Common myeloid progenitor, CD34-positive (primary cell): ENCODE results near the gene FAM240A. TPM values are rescaled to one million over a fixed set of nuclear protein-coding genes. Genes with fewer than 3 reads are reported as not detected.

Source experiments
- CTCF ChIA-PET: fragments of 350-600 bp; sonication (Branson Sonifier 250); formaldehyde crosslinking; loops from one replicate; lab custom pipeline; 2021; ENCODE audit warnings: antibody characterized with exemption; lab: Charles Lee
- POLR2A ChIA-PET: fragments of 350-600 bp; sonication (Branson Sonifier 250); formaldehyde crosslinking; loops from one replicate; lab custom pipeline; 2021; ENCODE audit warnings: antibody characterized with exemption; lab: Charles Lee
- DNase-seq, 3 donors: peaks; one replicate each; pipeline versions ENCODE4 v3.0.0 to v3.0.0-alpha.2; 2013
- H3K27ac ChIP-seq, 2 experiments: 1 replicate in 1 of 2; 2 replicates in 1 of 2; pipeline ENCODE4 v1.7.0; 2013; ENCODE audit warnings: inconsistent platforms in 2 of 2, low read length in 2 of 2, mild to moderate bottlenecking in 2 of 2, low read depth in 1 of 2, moderate library complexity in 1 of 2; ENCODE audit not compliant: severe bottlenecking in 2 of 2, insufficient read depth in 1 of 2, poor library complexity in 1 of 2
- H3K27me3 ChIP-seq, 5 experiments: replicated peaks in 2 of 5; 1 replicate in 3 of 5; 2 replicates in 2 of 5; pipeline versions ENCODE4 v1.6.1 to v1.7.0; 2013; ENCODE audit warnings: low read length in 4 of 5, mild to moderate bottlenecking in 2 of 5, moderate library complexity in 2 of 5, inconsistent platforms in 1 of 5; ENCODE audit not compliant: insufficient read depth in 5 of 5, control insufficient read depth in 4 of 5
- H3K36me3 ChIP-seq, 4 experiments: 1 replicate in 2 of 4; 2 replicates in 2 of 4; pipeline versions ENCODE4 v1.6.1 to v1.7.0; 2013; ENCODE audit warnings: low read length in 3 of 4, control low read depth in 1 of 4, mild to moderate bottlenecking in 1 of 4; ENCODE audit not compliant: control insufficient read depth in 4 of 4, insufficient read depth in 4 of 4
- H3K4me1 ChIP-seq, 4 experiments: 1 replicate in 3 of 4; 2 replicates in 1 of 4; pipeline versions ENCODE4 v1.6.1 to v1.7.1; 2013; ENCODE audit warnings: low read length in 3 of 4, mild to moderate bottlenecking in 3 of 4, control low read depth in 1 of 4, inconsistent platforms in 1 of 4, moderate library complexity in 1 of 4; ENCODE audit not compliant: control insufficient read depth in 4 of 4, insufficient read depth in 4 of 4; ENCODE audit errors: control extremely low read depth in 1 of 4
- H3K4me3 ChIP-seq, 7 experiments: 1 replicate in 4 of 7; 2 replicates in 3 of 7; pipeline versions ENCODE4 v1.5.1 to v1.7.0; 2013; ENCODE audit warnings: mild to moderate bottlenecking in 7 of 7, low read length in 6 of 7, moderate library complexity in 6 of 7, inconsistent platforms in 2 of 7, low read depth in 2 of 7, control low read depth in 1 of 7; ENCODE audit not compliant: insufficient read depth in 4 of 7, control insufficient read depth in 1 of 7; ENCODE audit errors: extremely low read depth in 1 of 7
- H3K9me3 ChIP-seq, 5 experiments: 1 replicate in 4 of 5; 2 replicates in 1 of 5; pipeline versions ENCODE4 v1.6.1 to v1.7.1; 2013; ENCODE audit warnings: low read length in 4 of 5, mild to moderate bottlenecking in 2 of 5, inconsistent platforms in 1 of 5, low read depth in 1 of 5, moderate library complexity in 1 of 5; ENCODE audit not compliant: control insufficient read depth in 4 of 5, insufficient read depth in 2 of 5; ENCODE audit errors: control extremely low read depth in 1 of 5
- WGBS: methylation state at CpG from one replicate; pipeline ENCODE4 v1.1.5; 2013; ENCODE audit not compliant: insufficient coverage; 5-methylcytosine and 5-hydroxymethylcytosine counted together
- polyA plus RNA-seq: library from polyadenylated mRNA; unstranded; fragments of 120-200 nt; gene quantifications from one replicate; pipeline ENCODE4 v1.2.1, GENCODE V29; 2013

Gene FAM240A
- not detected for polyA plus RNA-seq

GRCh38 chr3:46612324-46612723 is at the start of gene FAM240A:
Gene FAM240A (plus strand): TSS chr3:46612525. CDS start chr3:46612684, 159 bp downstream.
- Histone ChIP-seq H3K27me3 (no peaks in the 10 kb centered on the region), H3K4me3 (no peak within 1 kb of the TSS), H3K36me3 (no peaks in the 10 kb centered on the region), H3K4me1 (no peaks in the 10 kb centered on the region), H3K27ac (no peak within 1 kb of the TSS), H3K9me3 (no peaks in the 10 kb centered on the region)
- no peak for DNase-seq
- CTCF ChIA-PET: interaction anchor here (1.2 kb wide), 2 partner anchors 14 to 15 kb away, joined by 3 read pairs; no protein-coding TSS in a partner anchor
- WGBS: 88% methylated on average over 9 of the region's 9 CpGs
- POLR2A ChIA-PET: no interaction called here

GRCh38 chr3:46564190-46565021 is 47.9 kb upstream of the FAM240A start:
- ChIA-PET CTCF (interaction anchor here (1.2 to 13.4 kb wide), 4 partner anchors 15 to 83 kb away, joined by 3 to 184 read pairs (median 4); no protein-coding TSS in a partner anchor), POLR2A (no interaction called here)
- 100% methylated on average over 2 of the region's 5 CpGs for WGBS
- Histone ChIP-seq H3K27me3 (peaks cover 0 to 28% (median 15%) of the 10 kb centered on the region in 5 experiments), H3K36me3 (no peaks in the 10 kb centered on the region), H3K27ac (no peak overlapping the region), H3K4me3 (no peak overlapping the region), H3K4me1 (peaks cover 0 to 13% (median 10%) of the 10 kb centered on the region in 4 experiments), H3K9me3 (peaks cover 0 to 3% (median 0%) of the 10 kb centered on the region in 5 experiments)
- no peak for DNase-seq

GRCh38 chr3:46565077-46565476 is 47.2 kb upstream of the FAM240A start:
- peak overlapping the region in 1 of 7 experiments; percentile 84 for H3K4me3 ChIP-seq
- ChIA-PET POLR2A (no interaction called here), CTCF (interaction anchor here (1.2 to 13.4 kb wide), 4 partner anchors 16 to 83 kb away, joined by 3 to 184 read pairs (median 4); no protein-coding TSS in a partner anchor)
- H3K27ac ChIP-seq: no peak overlapping the region
- WGBS: 100% methylated on average over 4 of the region's 4 CpGs
- peaks cover 0 to 3% (median 2%) of the 10 kb centered on the region in 5 experiments for H3K9me3 ChIP-seq
- no peaks in the 10 kb centered on the region for H3K36me3 ChIP-seq
- peaks cover 0 to 13% (median 10%) of the 10 kb centered on the region in 4 experiments for H3K4me1 ChIP-seq
- peaks cover 0 to 28% (median 15%) of the 10 kb centered on the region in 5 experiments for H3K27me3 ChIP-seq
- DNase-seq: no peak

- CTCF ChIA-PET: interaction anchor here (1.3 to 13.4 kb wide), 2 partner anchors 26 to 79 kb away, joined by 3 to 184 read pairs; no protein-coding TSS in a partner anchor
- WGBS: 2% methylated on average over 16 of the region's 21 CpGs
- Histone ChIP-seq H3K36me3 (no peaks in the 10 kb centered on the region), H3K9me3 (peaks cover 0 to 3% (median 2%) of the 10 kb centered on the region in 5 experiments), H3K4me3 (peak overlapping the region; percentile 55 to 84 (median 68)), H3K27me3 (peaks cover 0 to 28% (median 15%) of the 10 kb centered on the region in 5 experiments), H3K27ac (no peak overlapping the region), H3K4me1 (peaks cover 0 to 13% (median 10%) of the 10 kb centered on the region in 4 experiments)
- POLR2A ChIA-PET: no interaction called here
- DNase-seq: peak in 2 of 3 donors; percentile 15 to 29
These were observed 46.7 kb upstream of the FAM240A start for GRCh38 chr3:46565607-46566039.

- 5% methylated on average over 29 of the region's 39 CpGs for WGBS
- ChIA-PET CTCF (interaction anchor here (1.3 to 13.4 kb wide), 2 partner anchors 26 to 79 kb away, joined by 3 to 184 read pairs; no protein-coding TSS in a partner anchor), POLR2A (no interaction called here)
- Histone ChIP-seq H3K36me3 (no peaks in the 10 kb centered on the region), H3K27ac (no peak within 1 kb of the TSS), H3K4me3 (peak within 1 kb of the TSS; percentile 55 to 84 (median 68)), H3K9me3 (peaks cover 0 to 3% (median 2%) of the 10 kb centered on the region in 5 experiments), H3K4me1 (peaks cover 0 to 13% (median 10%) of the 10 kb centered on the region in 4 experiments), H3K27me3 (peaks cover 0 to 28% (median 15%) of the 10 kb centered on the region in 5 experiments)
- peak in 2 of 3 donors; percentile 52 to 66 for DNase-seq
These were observed 46.2 kb upstream of the FAM240A start, which contains the start of gene LRRC2 for GRCh38 chr3:46566040-46566641. Gene LRRC2 (minus strand): TSS chr3:46566302. CDS start chr3:46551591, 14,711 bp downstream.

GRCh38 chr3:46571684-46572083 is 40.6 kb upstream of the FAM240A start:
- H3K36me3 ChIP-seq: no peaks in the 10 kb centered on the region
- POLR2A ChIA-PET: interaction anchor here (1.0 kb wide), 1 partner anchor 11 kb away, joined by 3 read pairs; no protein-coding TSS in a partner anchor
- no peak for DNase-seq
- CTCF ChIA-PET: interaction anchor here (1.3 to 1.8 kb wide), 3 partner anchors 13 to 83 kb away, joined by 3 to 6 read pairs (median 5); no protein-coding TSS in a partner anchor
- no peak overlapping the region for H3K4me3 ChIP-seq
- no peak overlapping the region for H3K27ac ChIP-seq
- peaks cover 0 to 3% (median 0%) of the 10 kb centered on the region in 4 experiments for H3K4me1 ChIP-seq
- peaks cover 0 to 2% (median 0%) of the 10 kb centered on the region in 5 experiments for H3K9me3 ChIP-seq
- peaks cover 0 to 10% (median 0%) of the 10 kb centered on the region in 5 experiments for H3K27me3 ChIP-seq
- WGBS: 100% methylated on average over 1 of the region's 3 CpGs
